ENCODE results near the gene CCDC27. TPM values are rescaled to one million over a fixed set of nuclear protein-coding genes. Genes with fewer than 3 reads are reported as not detected.

Gene CCDC27
- total RNA-seq, 4 donors from 2014 or later, result not detected

DNA sequence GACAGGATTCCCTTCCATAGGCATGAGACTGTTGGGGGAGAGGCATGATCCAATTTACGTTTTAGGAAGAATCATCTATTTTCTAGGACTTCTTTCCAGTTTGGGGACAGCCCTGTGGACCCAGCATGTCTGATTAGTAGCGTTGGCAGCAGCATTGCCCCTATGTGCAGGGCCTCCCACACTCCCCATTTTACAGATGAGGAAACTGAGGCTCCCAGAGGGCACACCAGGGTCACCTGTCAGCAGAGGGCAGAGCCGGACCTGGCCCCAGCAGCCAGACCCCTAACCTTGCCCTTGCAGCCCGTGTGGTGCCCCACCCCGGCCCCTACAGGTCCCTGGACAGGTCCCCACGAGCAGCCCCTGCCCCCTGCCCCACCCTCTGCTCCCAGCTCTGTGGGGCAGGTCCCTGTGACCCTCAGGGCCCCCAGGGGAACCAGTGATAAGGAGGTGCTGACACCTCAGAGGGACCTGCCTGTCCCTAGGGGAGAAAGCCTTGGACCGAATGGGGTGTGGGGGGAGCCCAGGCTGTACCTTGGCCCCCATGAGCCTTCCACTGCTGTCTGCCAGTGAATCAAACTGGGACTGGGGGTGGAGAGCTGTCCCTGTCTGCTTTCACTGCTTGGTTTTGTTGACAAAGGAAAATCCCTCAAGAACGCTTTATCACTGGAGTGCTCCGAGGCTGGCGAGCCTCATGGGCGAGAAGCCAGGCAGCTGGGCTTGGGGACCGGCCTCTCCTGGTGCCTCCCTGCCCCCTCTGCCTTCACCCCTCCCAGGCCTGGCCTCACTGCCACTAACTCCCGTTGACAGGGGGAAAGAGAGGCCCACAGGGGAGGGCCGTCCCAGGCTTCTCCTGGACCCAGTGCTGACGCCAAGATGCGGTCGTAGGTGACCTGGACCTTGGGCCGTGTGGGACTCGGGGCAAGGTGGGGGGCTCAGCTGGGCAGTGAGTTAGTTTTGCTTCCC is 39.4 kb upstream of the CCDC27 start:
- DNase-seq, result no peak
- in situ Hi-C loops (cut with MboI; ENCODE audit: low pct_ligation_motif_present in 1 of 4, low pct_unique_long_range_greater_than_20kb in 1 of 4, low sequenced_read_pairs in 3 of 4) (no loop called here), intact Hi-C loops (cut with DNase I; ENCODE audit: low total_unique reads) (no loop called here)

DNA sequence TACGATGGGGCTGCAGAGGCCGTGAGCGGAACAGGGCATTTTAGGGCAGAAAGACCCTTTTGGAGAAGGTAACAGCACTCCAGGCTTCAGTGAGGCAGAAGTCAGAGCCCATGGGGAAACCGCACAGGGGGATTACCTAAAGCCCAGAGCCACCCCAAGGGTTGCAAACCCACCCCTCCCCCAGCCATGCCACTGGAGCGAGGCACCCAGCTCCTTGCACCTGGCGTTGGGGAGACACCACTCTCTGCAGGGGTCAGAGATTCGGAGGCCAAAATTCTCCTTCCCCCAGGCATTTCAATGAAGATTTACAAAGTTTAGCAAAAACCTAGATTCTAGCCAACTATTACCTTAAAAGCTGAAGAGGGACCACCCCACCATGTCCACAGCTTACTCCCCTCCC is 38.4 kb upstream of the CCDC27 start:
- 87% methylated on average over 7 of the region's 7 CpGs; no CpG with 5 or more reads in 1 of the 2 donors for WGBS, 2 donors (ENCODE audit: low coverage in 1 of 2)
- no peaks in the 10 kb centered on the region for H3K9me3 ChIP-seq
- H3K4me3 ChIP-seq, result no peak overlapping the region
- no peaks in the 10 kb centered on the region for H3K36me3 ChIP-seq
- no peak for DNase-seq
- TF ChIP-seq, protein P1, sequence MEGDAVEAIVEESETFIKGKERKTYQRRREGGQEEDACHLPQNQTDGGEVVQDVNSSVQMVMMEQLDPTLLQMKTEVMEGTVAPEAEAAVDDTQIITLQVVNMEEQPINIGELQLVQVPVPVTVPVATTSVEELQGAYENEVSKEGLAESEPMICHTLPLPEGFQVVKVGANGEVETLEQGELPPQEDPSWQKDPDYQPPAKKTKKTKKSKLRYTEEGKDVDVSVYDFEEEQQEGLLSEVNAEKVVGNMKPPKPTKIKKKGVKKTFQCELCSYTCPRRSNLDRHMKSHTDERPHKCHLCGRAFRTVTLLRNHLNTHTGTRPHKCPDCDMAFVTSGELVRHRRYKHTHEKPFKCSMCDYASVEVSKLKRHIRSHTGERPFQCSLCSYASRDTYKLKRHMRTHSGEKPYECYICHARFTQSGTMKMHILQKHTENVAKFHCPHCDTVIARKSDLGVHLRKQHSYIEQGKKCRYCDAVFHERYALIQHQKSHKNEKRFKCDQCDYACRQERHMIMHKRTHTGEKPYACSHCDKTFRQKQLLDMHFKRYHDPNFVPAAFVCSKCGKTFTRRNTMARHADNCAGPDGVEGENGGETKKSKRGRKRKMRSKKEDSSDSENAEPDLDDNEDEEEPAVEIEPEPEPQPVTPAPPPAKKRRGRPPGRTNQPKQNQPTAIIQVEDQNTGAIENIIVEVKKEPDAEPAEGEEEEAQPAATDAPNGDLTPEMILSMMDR (IDR thresholded peaks at IDR 0.05), result no peak
- TF ChIP-seq POLR2A (IDR thresholded peaks at IDR 0.05) (no peak), EP300 (IDR thresholded peaks at IDR 0.05; ENCODE audit: low read depth) (no peak), POLR2AphosphoS5 (IDR thresholded peaks at IDR 0.05) (no peak)
- peaks cover 68% of the 10 kb centered on the region for H3K27me3 ChIP-seq
- no peak overlapping the region for H3K27ac ChIP-seq
- intact Hi-C loops (cut with DNase I; ENCODE audit: low total_unique reads), result no loop called here
- in situ Hi-C loops (cut with MboI; ENCODE audit: low pct_ligation_motif_present in 1 of 4, low pct_unique_long_range_greater_than_20kb in 1 of 4, low sequenced_read_pairs in 3 of 4), result no loop called here
- H3K4me1 ChIP-seq, result peaks cover 0 to 5% (median 0%) of the 10 kb centered on the region in 4 donors

More for the DNA sequence above, 39.4 kb upstream of the CCDC27 start:
- 61% methylated on average over 18 of the region's 19 CpGs; no CpG with 5 or more reads in 1 of the 2 donors for WGBS, 2 donors (ENCODE audit: low coverage in 1 of 2)
- Histone ChIP-seq H3K36me3 (no peaks in the 10 kb centered on the region), H3K27ac (no peak overlapping the region), H3K9me3 (no peaks in the 10 kb centered on the region), H3K4me3 (no peak overlapping the region), H3K4me1 (peaks cover 0 to 2% (median 0%) of the 10 kb centered on the region in 4 donors), H3K27me3 (peaks cover 68% of the 10 kb centered on the region)
- TF ChIP-seq POLR2A (IDR thresholded peaks at IDR 0.05), result no peak
- no peak for TF ChIP-seq EP300 (IDR thresholded peaks at IDR 0.05; ENCODE audit: low read depth)
- TF ChIP-seq, protein P1 (IDR thresholded peaks at IDR 0.05), result no peak
- TF ChIP-seq POLR2AphosphoS5 (IDR thresholded peaks at IDR 0.05), result no peak

DNA sequence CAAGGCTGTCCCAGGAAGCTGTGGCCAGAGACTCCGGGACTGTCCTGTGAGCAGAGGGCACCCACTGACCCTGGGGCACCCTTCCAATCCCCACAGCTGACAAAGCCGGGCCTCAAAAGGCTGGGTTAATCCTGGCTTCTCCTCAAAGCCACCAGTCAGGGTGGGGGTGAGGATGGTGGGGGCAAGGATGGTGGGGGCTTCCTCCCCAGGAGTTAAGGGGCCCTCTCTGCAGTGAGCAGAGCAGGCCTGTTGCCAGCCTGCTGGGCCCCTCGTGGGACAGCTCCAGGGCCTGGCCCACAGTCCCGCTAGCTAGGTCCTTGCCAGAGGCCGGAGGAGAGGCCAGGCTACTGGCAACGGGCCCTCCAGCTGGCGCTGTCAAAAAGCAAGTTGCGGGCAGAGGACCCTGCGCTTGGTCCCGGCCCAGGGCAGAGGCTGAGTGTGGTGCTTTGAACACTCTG is 37.9 kb upstream of the CCDC27 start:
- Histone ChIP-seq H3K4me3 (no peak overlapping the region), H3K4me1 (peaks cover 0 to 5% (median 0%) of the 10 kb centered on the region in 4 donors), H3K27ac (no peak overlapping the region), H3K9me3 (no peaks in the 10 kb centered on the region), H3K36me3 (no peaks in the 10 kb centered on the region), H3K27me3 (peaks cover 64% of the 10 kb centered on the region)
- in situ Hi-C loops (cut with MboI; ENCODE audit: low pct_ligation_motif_present in 1 of 4, low pct_unique_long_range_greater_than_20kb in 1 of 4, low sequenced_read_pairs in 3 of 4) (no loop called here), intact Hi-C loops (cut with DNase I; ENCODE audit: low total_unique reads) (no loop called here)
- 68% methylated on average over 9 of the region's 10 CpGs; no CpG with 5 or more reads in 1 of the 2 donors for WGBS, 2 donors (ENCODE audit: low coverage in 1 of 2)
- DNase-seq, result no peak
- TF ChIP-seq POLR2AphosphoS5 (IDR thresholded peaks at IDR 0.05) (no peak), POLR2A (IDR thresholded peaks at IDR 0.05) (no peak), EP300 (IDR thresholded peaks at IDR 0.05; ENCODE audit: low read depth) (no peak)
- TF ChIP-seq, protein P1 (IDR thresholded peaks at IDR 0.05), result no peak

DNA sequence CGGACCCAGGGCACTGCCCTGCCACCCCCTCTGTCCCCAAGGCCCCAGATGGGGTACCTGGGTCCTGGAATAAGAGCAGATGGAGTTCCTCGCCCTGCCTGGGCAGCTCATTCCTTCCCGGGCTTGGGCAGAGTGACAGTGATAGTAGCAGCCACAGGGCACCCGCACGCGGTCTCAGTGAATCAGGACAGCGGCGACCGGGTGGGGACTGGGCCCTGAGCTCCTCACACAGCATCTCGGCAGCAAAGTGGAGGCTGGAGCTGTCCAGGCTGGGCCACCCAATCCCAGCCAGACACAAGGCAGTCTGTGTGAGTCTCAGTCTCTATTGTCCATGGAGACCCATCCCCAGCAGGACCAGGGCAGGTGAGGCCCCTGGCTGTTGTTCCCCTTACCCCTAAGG is 37.4 kb upstream of the CCDC27 start:
- DNase-seq, result no peak
- TF ChIP-seq EP300 (IDR thresholded peaks at IDR 0.05; ENCODE audit: low read depth), result no peak
- intact Hi-C loops (cut with DNase I; ENCODE audit: low total_unique reads), result no loop called here
- Histone ChIP-seq H3K36me3 (no peaks in the 10 kb centered on the region), H3K27me3 (peaks cover 59% of the 10 kb centered on the region), H3K9me3 (no peaks in the 10 kb centered on the region), H3K27ac (no peak overlapping the region), H3K4me1 (peaks cover 0 to 5% (median 0%) of the 10 kb centered on the region in 4 donors), H3K4me3 (no peak overlapping the region)
- 80% methylated on average over 10 of the region's 10 CpGs; no CpG with 5 or more reads in 1 of the 2 donors for WGBS, 2 donors (ENCODE audit: low coverage in 1 of 2)
- in situ Hi-C loops (cut with MboI; ENCODE audit: low pct_ligation_motif_present in 1 of 4, low pct_unique_long_range_greater_than_20kb in 1 of 4, low sequenced_read_pairs in 3 of 4), result no loop called here

All from transverse colon (tissue), 4 donors.